PFSK-1 (cell line): Measurements from ENCODE around the gene NDFIP2.

Experiments
- FOXP2 ChIP-seq: optimal IDR thresholded peaks from 2 replicates; pipeline ENCODE3; 2011; ENCODE audit warnings: borderline replicate concordance, control low read depth, inconsistent platforms; ENCODE audit not compliant: insufficient read depth; ENCODE audit errors: extremely low read length, extremely low read depth
- POLR2AphosphoS5 ChIP-seq: IDR thresholded peaks from 2 replicates; pipeline ENCODE4 v1.6.1; 2012; ENCODE audit warnings: low read depth, mild to moderate bottlenecking, control low read depth, low read length, moderate library complexity
- SIN3A ChIP-seq: IDR thresholded peaks from 2 replicates; pipeline ENCODE4 v1.6.1; 2012; ENCODE audit warnings: mild to moderate bottlenecking, low read length, moderate library complexity, borderline replicate concordance; ENCODE audit not compliant: insufficient read depth
- TAF1 ChIP-seq: IDR thresholded peaks from 2 replicates; pipeline ENCODE4 v1.6.1; 2012; ENCODE audit warnings: low read length, control low read depth, borderline replicate concordance; ENCODE audit not compliant: insufficient read depth
- TF ChIP-seq, protein P1 (sequence below), 2 experiments: IDR thresholded peaks; 2 replicates each; pipeline versions ENCODE4 v1.6.1 to v1.8.0; 2011 to 2012; ENCODE audit warnings: low read depth in 2 of 2, low read length in 2 of 2, control low read depth in 1 of 2, inconsistent platforms in 1 of 2, mild to moderate bottlenecking in 1 of 2, moderate library complexity in 1 of 2; ENCODE audit not compliant: insufficient read depth in 1 of 2

Gene NDFIP2

DNA sequence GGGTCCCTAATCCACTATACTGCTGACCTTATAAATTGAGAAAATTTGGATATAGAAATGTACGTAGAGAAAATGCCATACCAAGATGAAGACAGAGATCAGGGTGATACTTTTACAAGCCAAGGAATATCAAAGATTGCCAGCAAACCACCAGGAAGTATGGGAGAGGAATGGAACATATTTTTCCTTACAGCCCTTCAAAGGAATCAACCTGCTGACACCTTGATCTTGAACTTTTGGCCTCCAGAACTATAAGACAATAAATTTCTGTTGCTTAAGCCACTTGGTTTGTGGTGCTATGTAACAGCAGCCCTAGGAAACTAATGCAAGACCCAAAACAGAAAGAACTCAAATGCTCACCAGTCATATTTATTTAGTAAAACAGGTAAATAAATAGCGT is 10.3 kb upstream of the NDFIP2 start:
- TF ChIP-seq, protein P1, sequence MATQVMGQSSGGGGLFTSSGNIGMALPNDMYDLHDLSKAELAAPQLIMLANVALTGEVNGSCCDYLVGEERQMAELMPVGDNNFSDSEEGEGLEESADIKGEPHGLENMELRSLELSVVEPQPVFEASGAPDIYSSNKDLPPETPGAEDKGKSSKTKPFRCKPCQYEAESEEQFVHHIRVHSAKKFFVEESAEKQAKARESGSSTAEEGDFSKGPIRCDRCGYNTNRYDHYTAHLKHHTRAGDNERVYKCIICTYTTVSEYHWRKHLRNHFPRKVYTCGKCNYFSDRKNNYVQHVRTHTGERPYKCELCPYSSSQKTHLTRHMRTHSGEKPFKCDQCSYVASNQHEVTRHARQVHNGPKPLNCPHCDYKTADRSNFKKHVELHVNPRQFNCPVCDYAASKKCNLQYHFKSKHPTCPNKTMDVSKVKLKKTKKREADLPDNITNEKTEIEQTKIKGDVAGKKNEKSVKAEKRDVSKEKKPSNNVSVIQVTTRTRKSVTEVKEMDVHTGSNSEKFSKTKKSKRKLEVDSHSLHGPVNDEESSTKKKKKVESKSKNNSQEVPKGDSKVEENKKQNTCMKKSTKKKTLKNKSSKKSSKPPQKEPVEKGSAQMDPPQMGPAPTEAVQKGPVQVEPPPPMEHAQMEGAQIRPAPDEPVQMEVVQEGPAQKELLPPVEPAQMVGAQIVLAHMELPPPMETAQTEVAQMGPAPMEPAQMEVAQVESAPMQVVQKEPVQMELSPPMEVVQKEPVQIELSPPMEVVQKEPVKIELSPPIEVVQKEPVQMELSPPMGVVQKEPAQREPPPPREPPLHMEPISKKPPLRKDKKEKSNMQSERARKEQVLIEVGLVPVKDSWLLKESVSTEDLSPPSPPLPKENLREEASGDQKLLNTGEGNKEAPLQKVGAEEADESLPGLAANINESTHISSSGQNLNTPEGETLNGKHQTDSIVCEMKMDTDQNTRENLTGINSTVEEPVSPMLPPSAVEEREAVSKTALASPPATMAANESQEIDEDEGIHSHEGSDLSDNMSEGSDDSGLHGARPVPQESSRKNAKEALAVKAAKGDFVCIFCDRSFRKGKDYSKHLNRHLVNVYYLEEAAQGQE (IDR thresholded peaks at IDR 0.05; ENCODE audit: insufficient read depth in 1 of 2, low read depth in 2 of 2, low read length in 2 of 2) = no peak
- TF ChIP-seq SIN3A (no peak), POLR2AphosphoS5 (no peak), TAF1 (no peak), FOXP2 (no peak)

DNA sequence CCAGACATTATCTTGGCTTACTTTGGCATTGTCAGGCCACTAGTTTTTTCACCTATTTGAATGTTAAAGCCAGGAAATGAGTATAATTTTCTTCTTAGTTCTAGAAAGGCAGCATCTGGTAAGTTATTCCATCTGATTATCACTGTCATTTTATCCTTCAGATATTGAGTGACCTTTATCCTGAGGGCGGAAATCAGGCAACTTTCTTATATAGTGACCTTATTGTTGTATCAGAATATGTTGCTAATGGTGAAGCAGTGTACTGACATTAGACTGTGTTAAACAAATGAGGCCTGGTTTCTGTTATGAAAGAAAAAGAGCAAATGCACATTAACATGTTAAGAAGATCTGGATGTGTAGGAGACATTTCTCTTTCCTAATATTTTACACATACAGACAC is 5.4 kb upstream of the NDFIP2 start:
- TF ChIP-seq FOXP2 (no peak), SIN3A (no peak), POLR2AphosphoS5 (no peak), TAF1 (no peak)
- TF ChIP-seq, protein P1 (IDR thresholded peaks at IDR 0.05; ENCODE audit: insufficient read depth in 1 of 2, low read depth in 2 of 2, low read length in 2 of 2) = no peak

DNA sequence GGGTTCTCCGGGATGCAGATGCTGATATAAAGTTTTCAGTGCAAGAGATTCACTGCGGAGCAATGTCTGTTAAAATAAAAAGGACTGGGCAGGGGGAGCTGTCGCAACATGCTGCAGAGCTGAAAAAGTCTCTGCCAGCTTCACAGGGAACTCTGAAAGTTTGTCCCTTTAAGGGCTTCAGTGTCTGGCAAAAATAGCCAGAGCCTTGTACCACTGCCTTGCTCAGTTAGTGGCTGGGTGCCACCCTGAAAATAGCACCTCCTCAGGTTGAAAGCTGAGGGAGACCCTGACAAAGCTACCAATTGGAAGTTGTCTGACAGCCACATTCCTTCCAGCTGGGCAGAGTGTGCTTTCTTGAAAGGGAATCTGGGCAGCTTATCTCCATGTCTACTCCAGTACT is 3.0 kb upstream of the NDFIP2 start:
- TF ChIP-seq, protein P1 (IDR thresholded peaks at IDR 0.05; ENCODE audit: insufficient read depth in 1 of 2, low read depth in 2 of 2, low read length in 2 of 2) = no peak
- no peak for TF ChIP-seq SIN3A

DNA sequence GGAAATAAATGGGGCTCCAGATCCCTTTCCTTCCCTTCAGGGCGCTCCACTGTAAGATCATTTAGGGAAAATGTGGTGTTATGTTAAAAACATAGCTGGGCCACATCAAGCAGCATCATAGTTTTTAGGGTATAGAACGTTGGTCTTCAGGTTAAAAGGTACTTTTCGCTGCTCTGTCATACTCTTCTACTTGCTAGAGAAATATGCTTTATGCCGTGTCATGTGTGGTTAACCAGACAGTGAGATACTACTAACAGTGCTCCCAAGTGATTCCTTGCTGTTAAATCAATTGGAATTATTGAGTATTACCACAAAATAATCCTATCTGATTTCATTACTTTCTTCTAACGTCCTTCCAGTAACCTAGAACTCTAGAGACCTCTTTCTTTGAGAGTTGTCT is 1.1 kb upstream of the NDFIP2 start:
- no peak for TF ChIP-seq TAF1
- TF ChIP-seq FOXP2 = no peak
- TF ChIP-seq, protein P1 (IDR thresholded peaks at IDR 0.05; ENCODE audit: insufficient read depth in 1 of 2, low read depth in 2 of 2, low read length in 2 of 2) = no peak
- no peak for TF ChIP-seq POLR2AphosphoS5
- TF ChIP-seq SIN3A = no peak

DNA sequence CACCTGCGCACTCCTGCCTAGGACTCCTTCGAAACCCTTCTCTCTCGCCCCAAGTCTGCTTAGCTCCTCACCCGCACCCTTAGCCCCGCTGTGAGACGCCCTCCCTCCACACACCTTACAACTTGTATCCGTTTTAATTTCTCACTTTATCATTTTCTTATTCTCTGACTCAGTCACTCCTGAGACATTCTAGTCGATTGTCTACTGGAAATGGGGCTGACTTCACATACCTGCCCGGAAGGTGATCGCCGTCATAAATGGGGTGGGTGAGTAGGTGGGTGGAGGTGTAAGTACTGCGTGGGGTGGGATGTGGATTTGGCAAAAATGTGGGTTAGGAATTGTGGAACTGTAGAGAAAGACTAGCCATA is 714 bp downstream of the NDFIP2 start:
- TF ChIP-seq SIN3A (no peak), FOXP2 (no peak), POLR2AphosphoS5 (no peak), TAF1 (no peak)
- TF ChIP-seq, protein P1 (IDR thresholded peaks at IDR 0.05; ENCODE audit: insufficient read depth in 1 of 2, low read depth in 2 of 2, low read length in 2 of 2) = no peak
